Coronary artery (tissue), 2 donors: Measurements from ENCODE around the gene ZNF462.

ENCODE experiments used
- DNase-seq: peaks from one replicate; pipeline ENCODE4 v3.0.0-alpha.2; 2017; ENCODE audit warnings: low spot score
- H3K27ac ChIP-seq, 2 donors: fragments of 200-600 bp; sonication (generic); one replicate each; pipeline ENCODE4 v1.5.1; 2016 to 2019
- H3K4me3 ChIP-seq: fragments of 200-600 bp; sonication (generic); 2 replicates; pipeline ENCODE4 v1.5.1; 2016; ENCODE audit warnings: mild to moderate bottlenecking, moderate library complexity
- CTCF ChIP-seq: fragments of 200-600 bp; sonication (generic); IDR thresholded peaks from one replicate; pipeline ENCODE4 v1.5.1; 2019; ENCODE audit warnings: antibody characterized with exemption

Gene ZNF462

GRCh38 chr9:106932675-106933074, 69.7 kb downstream of the ZNF462 start:
- no peak for DNase-seq
- TF ChIP-seq CTCF = no peak
- Histone ChIP-seq H3K4me3 (no peak overlapping the region), H3K27ac (no peak overlapping the region)

- Histone ChIP-seq H3K4me3 (no peak overlapping the region), H3K27ac (no peak overlapping the region)
- no peak for DNase-seq
- TF ChIP-seq CTCF = no peak
Observed at GRCh38 chr9:106933470-106933869, 70.5 kb downstream of the ZNF462 start.

GRCh38 chr9:106934442-106935238, 71.7 kb downstream of the ZNF462 start:
- Histone ChIP-seq H3K27ac (no peak overlapping the region), H3K4me3 (no peak overlapping the region)
- no peak for TF ChIP-seq CTCF
- no peak for DNase-seq

- TF ChIP-seq CTCF = no peak
- no peak for DNase-seq
- no peak overlapping the region for H3K27ac ChIP-seq
- H3K4me3 ChIP-seq = no peak overlapping the region
Observed at GRCh38 chr9:106936680-106937079, 73.7 kb downstream of the ZNF462 start.

- no peak overlapping the region for H3K27ac ChIP-seq
Observed at GRCh38 chr9:106941916-106942315, 79.0 kb downstream of the ZNF462 start.

GRCh38 chr9:106945727-106946660, 83.0 kb downstream of the ZNF462 start:
- Histone ChIP-seq H3K4me3 (no peak overlapping the region), H3K27ac (peak overlapping the region in 1 of 2 donors; percentile 6)
- no peak for DNase-seq
- TF ChIP-seq CTCF = no peak

More at GRCh38 chr9:106941916-106942315, 79.0 kb downstream of the ZNF462 start:
- H3K4me3 ChIP-seq = no peak overlapping the region
- no peak for TF ChIP-seq CTCF
- no peak for DNase-seq
